ENCODE results near the gene PREX1.
"Not testable (repeated sequence)": the region's sequence is repeated elsewhere in the genome, so short reads cannot be mapped to it uniquely, and the experiment has no call there.

Gene PREX1

DNA sequence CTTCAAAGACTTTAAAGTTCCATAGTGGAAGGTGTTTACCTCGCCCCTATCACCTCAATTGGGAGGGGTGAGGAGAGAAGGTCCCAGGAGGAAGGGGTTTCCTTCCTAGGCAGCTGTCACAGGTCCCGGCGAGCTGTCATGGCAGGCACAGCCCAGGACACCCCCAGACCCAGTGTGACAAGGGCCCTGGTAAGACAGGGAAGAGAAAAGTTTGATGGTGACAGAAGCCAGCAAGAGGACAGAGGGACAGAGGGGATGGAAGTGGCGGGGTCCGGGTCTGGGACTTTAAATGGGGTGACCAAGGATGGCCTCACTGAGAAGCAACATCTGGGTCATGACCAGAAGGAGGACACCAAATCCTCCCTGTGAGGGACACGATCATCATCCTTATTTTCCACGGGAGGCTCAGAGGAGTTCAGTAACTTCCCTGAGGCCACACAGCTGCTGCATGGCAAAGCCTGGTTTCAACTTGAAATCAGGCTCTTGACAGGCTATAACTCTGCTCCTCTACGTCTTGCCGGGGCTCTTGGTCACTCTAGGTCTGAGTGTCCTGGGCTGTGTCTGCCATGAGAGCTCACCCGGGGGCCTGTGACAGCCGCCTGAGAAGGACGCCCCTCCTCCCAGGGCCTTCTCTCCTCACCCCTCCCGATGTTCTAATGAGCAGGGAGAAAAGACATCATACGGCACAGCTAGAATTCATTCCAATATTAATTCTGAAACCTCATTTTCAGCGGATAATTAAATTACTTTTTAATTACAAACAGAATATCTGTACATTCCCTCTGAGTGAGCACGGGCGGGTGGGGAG is 222.2 kb downstream of the PREX1 start:
- H3K4me3 Mint-ChIP-seq, result no peak overlapping the region
- ATAC-seq (no peak), DNase-seq (no peak)
- H3K4me1 Mint-ChIP-seq, result peaks cover 19% of the 10 kb centered on the region
- H3K27me3 Mint-ChIP-seq, result peaks cover 7% of the 10 kb centered on the region
- no peaks in the 10 kb centered on the region for H3K9me3 Mint-ChIP-seq
- peak overlapping the region; percentile 50 to 95 for H3K27ac Mint-ChIP-seq

DNA sequence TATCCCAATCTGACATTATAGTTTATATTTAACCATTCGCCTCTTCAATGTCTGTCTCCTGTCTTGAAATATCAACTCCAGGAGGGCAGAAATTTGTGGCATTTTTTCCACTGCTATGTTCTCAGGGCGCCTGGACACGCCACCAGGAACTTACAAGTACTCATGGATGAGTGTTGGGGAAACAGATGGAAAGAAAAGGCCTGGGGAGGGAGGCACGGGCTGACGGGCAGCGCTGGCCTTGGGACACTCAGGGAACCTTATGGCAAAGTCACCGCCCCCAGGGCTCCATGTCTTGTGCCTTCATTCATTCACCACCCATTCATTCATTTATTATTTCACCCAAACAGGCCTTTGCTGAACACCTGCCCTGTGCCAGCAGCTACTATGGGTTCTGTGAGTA is 222.9 kb downstream of the PREX1 start:
- H3K4me1 Mint-ChIP-seq, result peaks cover 12% of the 10 kb centered on the region
- H3K27me3 Mint-ChIP-seq, result peaks cover 7% of the 10 kb centered on the region
- H3K27ac Mint-ChIP-seq, result no peak overlapping the region
- no peaks in the 10 kb centered on the region for H3K9me3 Mint-ChIP-seq
- ATAC-seq (no peak), DNase-seq (no peak)
- H3K4me3 Mint-ChIP-seq, result no peak overlapping the region

DNA sequence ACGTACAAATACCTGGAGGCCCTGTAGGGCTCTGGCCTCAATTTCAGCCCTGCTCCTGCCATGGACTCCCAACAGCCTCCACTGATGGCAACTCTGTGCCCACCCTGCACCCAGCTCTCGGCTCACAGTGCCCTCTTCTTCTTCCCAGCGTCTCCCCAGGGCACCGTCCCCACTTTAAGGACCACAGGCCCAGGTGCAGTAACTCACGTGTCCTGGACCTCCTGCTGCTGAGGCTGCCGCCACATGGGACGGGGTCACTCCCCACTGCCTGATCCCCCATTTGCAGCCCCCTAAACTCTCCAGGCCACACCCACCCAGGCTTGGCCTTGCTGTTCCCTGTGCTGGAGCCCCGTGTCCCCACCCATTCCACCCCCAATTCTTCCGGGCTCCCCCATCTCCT is 223.4 kb downstream of the PREX1 start:
- no peak for DNase-seq
- H3K27me3 Mint-ChIP-seq, result peaks cover 7% of the 10 kb centered on the region
- H3K27ac Mint-ChIP-seq, result peak overlapping the region in 1 of 2 donors; percentile 74
- H3K4me3 Mint-ChIP-seq, result no peak overlapping the region
- no peaks in the 10 kb centered on the region for H3K9me3 Mint-ChIP-seq
- ATAC-seq, result no peak
- peaks cover 7% of the 10 kb centered on the region for H3K4me1 Mint-ChIP-seq

DNA sequence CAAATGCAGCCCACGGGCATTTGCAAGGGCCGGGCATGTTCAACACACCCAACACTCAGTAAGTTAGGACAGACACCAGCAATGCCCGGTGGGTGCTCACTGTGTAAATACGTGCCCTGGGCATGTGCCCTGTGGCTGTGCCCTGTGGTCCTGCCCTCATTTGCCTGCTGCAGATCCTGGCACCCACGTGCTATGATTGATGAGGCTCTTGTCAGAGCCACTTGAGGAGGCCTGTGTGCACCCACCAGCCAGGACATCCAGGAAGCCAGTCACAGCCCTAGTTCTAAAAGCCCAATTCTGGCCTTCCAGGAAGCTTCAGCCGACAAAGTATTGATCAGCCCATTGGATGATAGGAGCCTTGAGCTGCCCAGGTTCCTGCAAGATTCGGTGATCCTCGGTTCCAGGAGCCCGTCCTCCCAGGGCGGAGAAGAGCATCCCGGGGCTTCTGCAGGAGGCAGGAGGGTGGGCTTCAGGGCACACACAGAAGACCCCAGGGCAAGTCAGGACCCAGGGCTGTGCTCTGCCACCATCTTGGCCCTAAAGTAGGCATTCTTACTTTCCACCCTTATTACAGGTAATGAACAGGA is 223.9 kb downstream of the PREX1 start:
- peaks cover 7% of the 10 kb centered on the region for H3K27me3 Mint-ChIP-seq
- H3K4me1 Mint-ChIP-seq, result peaks cover 2% of the 10 kb centered on the region
- ATAC-seq (no peak), DNase-seq (no peak)
- no peak overlapping the region for H3K4me3 Mint-ChIP-seq
- peak overlapping the region in 1 of 2 donors; percentile 74 for H3K27ac Mint-ChIP-seq
- no peaks in the 10 kb centered on the region for H3K9me3 Mint-ChIP-seq

DNA sequence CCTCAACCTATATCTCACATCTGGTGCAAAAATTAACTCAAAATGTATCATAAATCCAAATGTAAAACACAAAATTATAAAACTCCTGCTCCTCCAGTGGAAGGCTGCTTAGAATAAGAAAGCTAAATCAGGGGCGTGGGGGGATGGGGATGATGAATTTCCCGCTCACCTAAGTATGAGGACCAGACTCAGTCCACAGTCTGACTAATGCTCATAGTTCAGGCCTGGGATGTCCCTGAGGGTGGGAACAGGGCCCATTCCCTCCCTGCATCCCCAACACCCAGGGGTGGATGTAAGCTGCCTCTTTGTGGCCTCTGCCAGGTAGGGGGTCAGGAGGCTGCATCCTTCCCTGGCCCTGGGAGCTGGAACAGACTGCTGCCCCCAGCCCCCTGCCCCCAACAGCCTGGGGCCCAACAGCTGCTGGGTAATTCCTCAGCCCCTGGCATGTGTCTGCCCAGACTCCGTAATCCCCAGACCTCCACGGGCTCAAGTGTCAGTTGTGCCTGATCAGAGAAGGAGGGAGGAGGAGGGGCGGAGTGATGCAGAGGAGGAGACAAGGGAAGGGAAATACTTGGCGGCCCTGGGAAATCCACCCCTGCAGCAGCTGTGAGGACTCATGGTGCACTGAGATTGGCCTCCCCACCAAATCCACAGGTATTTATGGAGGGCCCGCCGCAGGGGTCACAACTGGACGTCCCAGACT is 224.5 kb downstream of the PREX1 start:
- H3K4me3 Mint-ChIP-seq, result no peak overlapping the region
- no peak overlapping the region for H3K27ac Mint-ChIP-seq
- no peaks in the 10 kb centered on the region for H3K9me3 Mint-ChIP-seq
- ATAC-seq, result no peak
- no peak for DNase-seq
- no peaks in the 10 kb centered on the region for H3K4me1 Mint-ChIP-seq
- H3K27me3 Mint-ChIP-seq, result peaks cover 7% of the 10 kb centered on the region

DNA sequence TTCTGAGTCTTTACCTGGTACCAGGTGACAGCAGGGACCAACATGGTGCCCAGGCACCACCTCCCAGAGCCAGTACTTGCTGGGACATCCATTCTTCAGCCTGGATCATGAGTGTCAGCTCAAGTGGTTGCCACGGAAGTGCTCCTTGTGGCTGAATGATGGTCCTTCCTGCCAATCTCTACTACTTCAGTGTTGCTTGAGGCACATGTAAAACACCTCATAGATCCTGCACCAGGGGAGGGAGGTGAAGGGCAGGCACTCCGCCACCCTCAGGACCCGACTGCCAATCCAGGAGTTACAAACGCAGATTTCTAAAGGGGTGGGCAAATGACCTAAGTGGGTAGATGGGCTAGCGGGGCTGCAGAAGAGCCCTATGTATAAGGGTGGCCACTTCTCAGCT is 226.0 kb downstream of the PREX1 start:
- no peak overlapping the region for H3K4me3 Mint-ChIP-seq
- DNase-seq (no peak), ATAC-seq (no peak)
- H3K27me3 Mint-ChIP-seq, result peaks cover 15% of the 10 kb centered on the region
- H3K4me1 Mint-ChIP-seq, result no peaks in the 10 kb centered on the region
- no peak overlapping the region for H3K27ac Mint-ChIP-seq
- H3K9me3 Mint-ChIP-seq, result no peaks in the 10 kb centered on the region

DNA sequence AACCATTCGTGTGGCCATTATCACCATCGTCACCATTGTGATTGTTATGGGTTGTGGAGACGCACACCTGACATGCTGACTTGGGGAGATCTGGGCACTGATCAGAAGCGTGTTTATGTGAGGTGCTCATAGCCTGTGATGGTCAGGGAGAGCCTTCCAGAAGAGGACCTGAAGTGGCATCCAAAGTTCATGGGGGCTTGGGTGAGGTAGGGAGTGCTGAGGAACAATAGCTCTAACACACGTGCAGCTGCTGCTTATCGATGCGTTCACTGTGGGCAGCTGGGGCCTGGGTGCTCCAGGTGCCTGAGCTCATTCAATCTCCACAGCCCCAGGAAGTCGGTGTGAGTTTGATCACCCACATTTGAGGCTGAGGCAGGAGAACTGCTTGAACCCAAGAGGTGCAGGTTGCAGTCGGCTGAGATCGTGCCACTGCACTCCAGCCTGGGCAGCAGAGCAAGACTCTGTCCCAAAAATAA is 227.3 kb downstream of the PREX1 start:
- H3K9me3 Mint-ChIP-seq, result peaks cover 4 to 7% of the 10 kb centered on the region in 2 donors
- ATAC-seq, result no peak
- no peaks in the 10 kb centered on the region for H3K4me1 Mint-ChIP-seq
- H3K4me3 Mint-ChIP-seq, result no peak overlapping the region
- peaks cover 9% of the 10 kb centered on the region for H3K27me3 Mint-ChIP-seq
- no peak for DNase-seq
- H3K27ac Mint-ChIP-seq, result no peak overlapping the region

DNA sequence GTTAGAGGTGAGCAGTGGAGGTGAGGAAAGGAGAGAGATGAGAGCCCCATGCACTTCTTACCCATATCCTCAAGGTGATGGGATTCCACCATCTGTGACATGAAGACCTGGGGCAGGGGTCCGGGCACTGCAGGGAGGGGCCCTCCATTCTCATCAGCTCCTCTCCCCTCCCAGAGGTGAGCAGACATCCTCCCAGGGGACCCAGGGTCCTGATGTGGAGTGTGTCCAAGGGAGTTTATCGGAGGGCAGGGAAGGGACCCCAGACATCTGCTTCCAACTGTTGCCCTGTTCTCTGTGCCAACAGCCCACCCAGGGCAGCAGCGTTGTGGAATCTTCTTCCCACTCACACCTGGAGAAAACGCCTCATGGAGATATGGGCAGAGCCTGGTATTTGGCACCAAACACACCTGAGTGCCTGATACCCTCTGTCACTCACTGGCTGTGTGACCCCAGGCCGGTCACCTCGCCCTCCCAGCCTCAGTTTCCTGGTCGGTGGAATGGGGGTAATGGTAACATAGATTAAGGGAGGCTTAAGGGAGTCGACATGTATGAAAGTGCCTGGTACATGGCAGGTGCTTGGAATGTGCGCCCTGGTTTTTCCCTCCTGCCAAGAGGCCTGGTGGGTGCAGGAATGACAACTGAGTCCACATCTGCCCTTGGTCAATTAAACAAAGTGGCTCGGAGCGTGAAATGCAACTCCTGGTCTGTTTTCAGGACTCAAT is 227.9 kb downstream of the PREX1 start:
- H3K27ac Mint-ChIP-seq, result no peak overlapping the region
- H3K27me3 Mint-ChIP-seq, result peaks cover 9% of the 10 kb centered on the region
- no peak overlapping the region for H3K4me3 Mint-ChIP-seq
- no peaks in the 10 kb centered on the region for H3K4me1 Mint-ChIP-seq
- no peak for ATAC-seq
- no peak for DNase-seq
- peaks cover 4 to 7% of the 10 kb centered on the region in 2 donors for H3K9me3 Mint-ChIP-seq

DNA sequence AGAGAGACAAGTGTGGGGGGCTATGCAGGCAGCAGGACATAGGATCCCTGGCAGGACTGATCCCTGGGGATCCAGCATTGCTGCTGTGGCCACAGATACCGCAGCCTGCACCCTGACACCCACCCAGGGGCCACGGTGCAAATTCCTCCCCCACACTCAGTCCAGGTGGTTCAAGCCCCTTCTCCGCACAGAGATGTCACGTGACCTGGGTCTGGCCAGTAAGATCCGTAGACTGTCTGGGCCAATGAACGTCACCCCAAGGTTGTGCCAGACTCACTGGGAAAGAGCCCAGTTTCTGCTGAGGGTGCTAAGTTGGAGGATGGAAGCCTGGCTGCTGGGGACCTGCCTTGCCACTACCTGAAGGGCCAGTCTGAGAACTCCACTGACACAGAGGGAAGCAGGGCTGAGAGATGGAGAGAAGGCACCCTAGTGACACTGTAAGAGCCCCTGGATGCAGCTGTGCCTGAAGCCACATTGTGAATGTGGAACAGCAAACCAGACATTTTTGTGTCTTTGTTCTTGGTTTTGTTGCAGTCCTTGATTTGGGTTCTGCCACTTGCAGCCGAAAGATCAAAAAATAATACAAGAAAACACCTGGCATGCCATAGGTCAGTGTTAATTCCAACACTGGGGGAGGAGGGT is 228.6 kb downstream of the PREX1 start:
- Mint-ChIP-seq H3K4me1 (no peaks in the 10 kb centered on the region), H3K9me3 (peaks cover 4 to 7% of the 10 kb centered on the region in 2 donors), H3K4me3 (no peak overlapping the region), H3K27ac (no peak overlapping the region), H3K27me3 (peaks cover 9% of the 10 kb centered on the region)
- ATAC-seq (no peak), DNase-seq (no peak)

DNA sequence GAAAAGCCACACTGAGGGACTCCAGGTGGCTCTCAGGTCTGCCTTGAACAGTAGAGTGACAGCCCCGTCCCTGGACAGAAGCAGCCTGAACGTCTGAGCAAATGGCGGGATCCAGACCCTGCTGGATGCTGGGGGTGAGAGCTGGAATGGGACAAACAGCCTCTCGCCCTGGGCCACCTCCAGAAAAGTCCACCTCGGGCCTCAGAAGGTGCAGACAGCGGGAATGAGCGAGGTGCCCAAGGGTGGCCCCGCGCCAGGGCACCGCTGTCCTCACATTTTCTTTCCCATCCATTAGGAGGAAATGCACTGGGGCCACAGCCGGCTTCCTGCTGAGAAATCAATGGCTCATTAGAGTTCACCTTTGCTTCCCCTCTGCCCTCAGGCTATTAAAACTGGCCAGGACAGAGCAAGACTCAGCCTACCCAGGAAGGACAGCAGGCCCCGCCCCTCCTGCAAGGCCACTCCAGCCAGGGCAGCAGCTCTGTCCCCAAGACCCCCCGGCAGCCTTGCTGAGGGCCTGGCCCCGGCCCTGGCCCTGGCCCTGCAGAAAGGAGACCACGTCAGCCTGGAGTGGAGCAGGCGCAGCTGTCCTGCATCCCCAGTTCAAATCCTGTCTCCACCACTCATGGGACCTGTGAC is 229.4 kb downstream of the PREX1 start:
- not testable (repeated sequence) for DNase-seq, H3K4me3 Mint-ChIP-seq, H3K27me3 Mint-ChIP-seq, H3K9me3 Mint-ChIP-seq, H3K27ac Mint-ChIP-seq, H3K4me1 Mint-ChIP-seq, ATAC-seq

DNA sequence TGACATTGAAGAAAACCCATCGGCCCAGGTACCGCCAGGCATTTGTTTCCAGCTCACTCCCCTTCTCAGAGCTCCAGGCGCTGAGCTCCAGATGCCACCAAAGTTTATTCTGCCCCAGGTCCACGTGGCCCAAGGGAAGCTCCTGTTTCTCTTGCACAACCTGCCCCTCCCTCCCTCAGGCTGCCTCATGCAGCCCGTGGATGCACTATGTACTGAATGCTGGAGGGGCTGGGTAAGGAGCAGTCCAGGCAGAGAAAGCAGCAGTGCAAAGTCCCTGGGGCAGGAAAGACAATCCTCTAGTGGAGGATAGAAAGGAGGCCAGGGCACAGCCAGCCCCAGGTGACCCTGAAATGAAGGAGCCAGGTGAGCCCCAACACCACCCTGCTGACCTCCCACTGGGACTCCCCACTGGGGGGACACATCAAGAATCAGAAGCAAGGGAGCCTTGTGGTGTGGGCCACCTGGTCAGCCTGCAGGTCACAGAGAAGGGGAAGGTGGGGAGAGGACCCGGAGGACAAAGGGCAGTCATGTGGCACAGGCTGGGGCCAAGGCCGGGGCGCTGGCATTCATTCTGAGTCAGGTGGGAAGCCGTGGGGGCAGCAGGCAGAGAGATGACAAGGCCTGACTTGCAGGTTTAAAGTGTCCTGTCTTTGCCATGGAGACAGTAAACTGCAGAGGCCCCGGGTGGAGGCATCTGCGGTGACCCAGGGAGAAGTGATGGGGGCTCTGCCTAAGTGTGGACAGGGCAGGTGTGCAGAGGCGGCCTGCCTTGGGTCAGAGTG is 230.1 kb downstream of the PREX1 start:
- DNase-seq, result no peak
- Mint-ChIP-seq H3K4me3 (no peak overlapping the region), H3K4me1 (no peaks in the 10 kb centered on the region), H3K9me3 (peaks cover 4 to 7% of the 10 kb centered on the region in 2 donors), H3K27me3 (peaks cover 9% of the 10 kb centered on the region), H3K27ac (no peak overlapping the region)
- ATAC-seq, result peak; percentile 12

DNA sequence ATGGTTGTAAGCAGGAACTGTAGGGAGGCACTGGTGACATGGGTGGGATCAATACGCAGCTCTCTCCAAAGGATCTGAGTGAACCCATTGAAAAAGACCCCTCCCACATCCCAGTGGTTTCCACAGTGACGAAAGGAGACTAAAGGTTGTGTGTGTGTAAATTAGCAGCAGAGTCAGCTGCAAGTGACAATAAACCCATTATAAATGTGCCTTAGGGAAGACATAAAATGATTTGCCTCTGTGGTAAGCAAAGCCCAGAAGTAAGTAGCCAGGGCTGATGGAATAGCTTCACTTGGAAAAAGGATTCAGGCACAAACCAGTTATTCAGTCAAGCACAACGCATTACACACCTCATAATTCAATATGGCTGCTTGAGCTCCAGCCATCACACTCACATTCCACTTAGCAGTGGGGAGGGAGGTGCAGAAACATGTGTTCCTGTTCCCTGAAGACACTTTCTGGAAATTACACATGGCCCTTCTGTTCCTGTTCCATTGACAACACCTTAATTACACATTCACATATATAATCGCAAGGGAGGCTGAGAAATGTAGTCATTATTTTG is 231.4 kb downstream of the PREX1 start:
- DNase-seq (no peak), ATAC-seq (no peak)
- H3K27me3 Mint-ChIP-seq, result peaks cover 9% of the 10 kb centered on the region
- H3K27ac Mint-ChIP-seq, result no peak overlapping the region
- H3K9me3 Mint-ChIP-seq, result peaks cover 4 to 7% of the 10 kb centered on the region in 2 donors
- no peak overlapping the region for H3K4me3 Mint-ChIP-seq
- H3K4me1 Mint-ChIP-seq, result no peaks in the 10 kb centered on the region

DNA sequence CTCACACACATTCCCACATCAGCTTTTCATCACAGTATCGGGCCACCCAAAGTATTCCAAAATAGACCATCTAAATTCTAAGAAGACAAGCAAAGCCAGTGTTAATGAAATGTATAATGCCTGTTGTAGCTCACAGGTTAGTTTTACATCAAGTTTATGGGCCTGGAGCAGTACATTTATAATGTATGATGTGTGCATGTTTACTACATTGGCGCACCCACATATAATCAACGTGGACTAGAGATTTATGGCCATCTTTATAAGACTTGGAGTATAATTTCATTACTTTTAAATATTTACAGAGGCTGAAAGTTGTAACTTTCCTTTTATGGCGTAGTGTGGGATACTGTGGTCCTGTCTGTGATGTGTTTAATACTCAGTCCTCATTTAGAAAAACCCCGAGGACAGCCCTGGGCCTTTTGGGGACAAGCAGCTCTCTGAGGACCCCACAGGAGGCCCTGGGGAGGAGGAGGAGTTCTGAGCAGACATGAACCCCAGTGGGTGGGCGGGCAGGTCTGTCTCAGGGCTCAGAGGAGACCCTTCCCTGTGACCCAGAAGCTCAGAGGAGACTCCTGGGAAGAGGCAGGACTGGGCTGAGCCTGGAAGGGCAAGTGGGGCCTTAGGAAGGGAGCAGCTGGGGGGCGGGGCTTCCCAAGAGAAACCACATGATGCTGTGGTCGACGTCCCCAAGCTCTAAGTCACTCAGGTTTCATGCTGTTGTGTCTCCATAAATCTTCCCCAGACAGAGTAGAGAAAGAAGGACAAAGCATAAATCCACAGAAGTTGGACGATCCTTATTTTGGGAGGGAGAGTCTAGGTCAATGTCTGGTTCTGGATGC is 232.1 kb downstream of the PREX1 start:
- H3K27ac Mint-ChIP-seq, result no peak overlapping the region
- ATAC-seq, result no peak

More for the DNA sequence above, 232.1 kb downstream of the PREX1 start:
- Mint-ChIP-seq H3K4me1 (no peaks in the 10 kb centered on the region), H3K4me3 (no peak overlapping the region), H3K9me3 (peaks cover 4 to 7% of the 10 kb centered on the region in 2 donors), H3K27me3 (peaks cover 9% of the 10 kb centered on the region)
- DNase-seq, result no peak

All from stimulated activated naive CD8-positive, alpha-beta T cell treated with anti-CD3 and anti-CD28 coated beads, Interleukin-15, amount 100 ng/mL, for 72 hours (primary cell).